Suprapubic skin (tissue), 4 donors: ENCODE results near the gene TRPC4. TPM values are rescaled to one million over a fixed set of nuclear protein-coding genes. Genes with fewer than 3 reads are reported as not detected.

ENCODE experiments used
- DNase-seq, 2 donors: peaks; one replicate each; pipeline ENCODE4 v3.0.0-alpha.2; 2019; ENCODE audit warnings: low spot score in 2 of 2
- H3K27ac ChIP-seq: fragments of 200-600 bp; sonication (generic); one replicate; pipeline ENCODE4 v1.5.1; 2019
- H3K27me3 ChIP-seq: fragments of 200-600 bp; sonication (generic); one replicate; pipeline ENCODE4 v1.5.1; 2019
- H3K36me3 ChIP-seq: fragments of 200-600 bp; sonication (generic); one replicate; pipeline ENCODE4 v1.5.1; 2019
- H3K4me1 ChIP-seq: fragments of 200-600 bp; sonication (generic); one replicate; pipeline ENCODE4 v1.5.1; 2019
- H3K4me3 ChIP-seq: fragments of 200-600 bp; sonication (generic); one replicate; pipeline ENCODE4 v1.5.1; 2019; ENCODE audit warnings: mild to moderate bottlenecking
- H3K9me3 ChIP-seq: fragments of 200-600 bp; sonication (generic); one replicate; pipeline ENCODE4 v1.5.1; 2019
- EP300 ChIP-seq: sonication (generic); formaldehyde crosslinking; IDR thresholded peaks from one replicate; pipeline ENCODE4 v1.6.1; 2017; ENCODE audit warnings: antibody characterized with exemption
- POLR2A ChIP-seq, 2 donors: fragments of 450-650 bp; IDR thresholded peaks; one replicate each; pipeline ENCODE4 v1.6.1; 2017; ENCODE audit warnings: antibody characterized with exemption in 2 of 2, mild to moderate bottlenecking in 2 of 2, moderate library complexity in 2 of 2
- POLR2AphosphoS5 ChIP-seq, 3 donors: sonication (generic); formaldehyde crosslinking; IDR thresholded peaks; one replicate each; pipeline ENCODE4 v1.6.1; 2017; ENCODE audit warnings: antibody characterized with exemption in 3 of 3
- WGBS: methylation state at CpG from one replicate; pipeline ENCODE4 v1.1.5; 2018; 5-methylcytosine and 5-hydroxymethylcytosine counted together
- total RNA-seq, 4 donors: library from RNA; depleted of rRNA; stranded (reverse); fragments of >200 nt; gene quantifications; one replicate each; pipeline ENCODE4 v1.1.0, GENCODE V29; 2016
- TF ChIP-seq, protein P1 (sequence below), 2 donors: fragments of 200-600 bp in 1 of 2; fragments of 450-650 bp in 1 of 2; sonication (generic) in 1 of 2; IDR thresholded peaks; one replicate each; pipeline ENCODE4 v1.5.1; 2016 to 2019; ENCODE audit warnings: antibody characterized with exemption in 2 of 2, mild to moderate bottlenecking in 1 of 2, moderate library complexity in 1 of 2

Gene TRPC4
- total RNA-seq, 4 donors from 2014 or later = 0.32 TPM; not detected in 3

DNA sequence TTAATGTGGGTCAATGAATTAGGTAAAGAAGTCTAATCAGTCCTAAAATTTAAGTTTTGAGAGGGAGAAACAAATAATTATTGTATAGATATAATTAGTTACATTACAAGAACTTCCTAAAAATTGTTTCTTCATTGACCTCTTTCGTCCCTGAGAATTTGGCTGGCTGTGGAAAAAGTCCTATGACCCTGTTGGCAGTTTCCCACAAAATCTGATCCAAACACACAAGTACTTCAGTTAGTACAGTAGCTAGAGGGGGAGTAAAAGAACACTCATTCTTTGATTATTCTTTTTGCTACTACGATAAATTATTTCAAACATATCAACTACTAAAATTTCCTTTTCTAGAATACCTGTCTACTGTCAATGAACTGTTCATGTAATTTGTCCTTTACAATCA lies 282.3 kb downstream of the TRPC4 start:
- no peak overlapping the region for H3K27ac ChIP-seq
- H3K27me3 ChIP-seq = no peaks in the 10 kb centered on the region
- no peaks in the 10 kb centered on the region for H3K9me3 ChIP-seq
- DNase-seq = no peak
- no peak overlapping the region for H3K4me3 ChIP-seq
- H3K4me1 ChIP-seq = no peaks in the 10 kb centered on the region
- H3K36me3 ChIP-seq = no peaks in the 10 kb centered on the region
- TF ChIP-seq POLR2A (IDR thresholded peaks at IDR 0.05) = no peak
- TF ChIP-seq, protein P1, sequence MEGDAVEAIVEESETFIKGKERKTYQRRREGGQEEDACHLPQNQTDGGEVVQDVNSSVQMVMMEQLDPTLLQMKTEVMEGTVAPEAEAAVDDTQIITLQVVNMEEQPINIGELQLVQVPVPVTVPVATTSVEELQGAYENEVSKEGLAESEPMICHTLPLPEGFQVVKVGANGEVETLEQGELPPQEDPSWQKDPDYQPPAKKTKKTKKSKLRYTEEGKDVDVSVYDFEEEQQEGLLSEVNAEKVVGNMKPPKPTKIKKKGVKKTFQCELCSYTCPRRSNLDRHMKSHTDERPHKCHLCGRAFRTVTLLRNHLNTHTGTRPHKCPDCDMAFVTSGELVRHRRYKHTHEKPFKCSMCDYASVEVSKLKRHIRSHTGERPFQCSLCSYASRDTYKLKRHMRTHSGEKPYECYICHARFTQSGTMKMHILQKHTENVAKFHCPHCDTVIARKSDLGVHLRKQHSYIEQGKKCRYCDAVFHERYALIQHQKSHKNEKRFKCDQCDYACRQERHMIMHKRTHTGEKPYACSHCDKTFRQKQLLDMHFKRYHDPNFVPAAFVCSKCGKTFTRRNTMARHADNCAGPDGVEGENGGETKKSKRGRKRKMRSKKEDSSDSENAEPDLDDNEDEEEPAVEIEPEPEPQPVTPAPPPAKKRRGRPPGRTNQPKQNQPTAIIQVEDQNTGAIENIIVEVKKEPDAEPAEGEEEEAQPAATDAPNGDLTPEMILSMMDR (IDR thresholded peaks at IDR 0.05) = no peak
- TF ChIP-seq POLR2AphosphoS5 (IDR thresholded peaks at IDR 0.05) = no peak
- no peak for TF ChIP-seq EP300
- WGBS = 52% methylated on average over 2 of the region's 2 CpGs
